NK-92 (cell line): ENCODE results near the gene ZNF385D.

Experiments
- DNase-seq: peaks from one replicate; lab custom pipeline; 2025; ENCODE audit not compliant: unreplicated experiment; lab: John Stamatoyannopoulos, UW

ZNF385D gene

DNA sequence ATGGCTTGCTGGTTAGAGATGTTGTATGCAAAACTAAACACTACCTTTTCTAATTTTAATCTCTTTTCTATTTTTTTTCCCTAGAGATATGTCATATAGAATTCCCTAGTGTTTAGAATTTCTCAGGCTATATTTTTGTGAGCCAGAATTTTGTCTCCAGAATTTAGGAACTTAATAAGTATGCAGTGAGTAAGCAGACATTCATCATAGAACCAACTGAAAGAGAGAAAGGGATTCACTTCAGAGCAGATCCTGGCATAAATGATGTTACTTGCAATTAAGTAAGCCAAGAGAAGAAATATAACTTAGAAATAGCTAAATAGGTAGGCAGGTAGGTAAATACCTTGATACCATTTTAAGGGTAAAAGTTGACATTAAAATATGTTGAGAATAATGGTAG, 288.9 kb downstream of the ZNF385D start:
- no peak for DNase-seq

DNA sequence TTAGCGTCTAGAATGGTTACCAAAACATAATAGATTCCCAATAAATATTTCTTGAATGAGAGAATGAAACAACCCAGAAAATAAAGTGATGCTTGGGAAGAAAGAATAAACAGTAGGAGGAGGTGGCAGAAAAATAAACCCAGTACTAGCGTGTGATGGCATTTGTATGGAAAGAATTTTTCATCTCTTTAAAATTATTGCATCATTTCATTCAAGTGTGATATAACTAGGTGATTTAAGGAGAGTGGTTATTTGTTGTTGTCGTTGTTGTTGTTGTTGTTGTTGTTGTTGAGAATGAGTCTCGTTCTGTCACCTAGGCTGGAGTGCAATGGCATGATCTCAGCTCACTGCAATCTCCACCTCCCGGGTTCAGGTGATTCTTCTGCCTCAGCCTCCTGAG, 293.9 kb downstream of the ZNF385D start:
- DNase-seq, result no peak

- DNase-seq, result no peak
Observed at GRCh38 chr3:21449738-21450137, 301.3 kb downstream of the ZNF385D start.

- no peak for DNase-seq
Observed at GRCh38 chr3:21447476-21448151, 303.4 kb downstream of the ZNF385D start.

DNA sequence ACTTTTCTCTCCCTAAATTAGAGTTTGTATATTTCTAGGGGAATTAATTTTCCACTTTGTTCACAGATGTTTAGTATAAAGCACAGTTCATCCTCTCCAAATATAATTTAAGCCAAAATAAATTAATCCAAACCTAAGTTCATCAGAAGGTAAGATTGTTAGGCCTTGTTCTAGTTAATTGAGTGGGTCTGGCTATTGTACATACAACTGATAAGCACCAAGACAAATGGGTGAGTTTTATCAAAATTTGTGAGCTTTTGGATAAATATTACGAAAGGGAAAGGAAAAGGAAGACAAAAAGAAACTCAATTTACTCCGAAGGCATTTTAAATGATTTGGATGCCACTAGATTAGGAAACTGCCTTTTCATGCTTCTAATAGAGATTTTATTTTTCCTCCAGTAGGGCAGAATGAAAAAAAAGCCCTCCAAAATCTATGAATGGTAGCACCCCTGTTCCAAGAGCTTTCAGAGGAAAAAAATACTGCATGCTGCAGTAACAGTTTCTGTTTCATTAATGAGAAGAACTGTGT, 304.0 kb downstream of the ZNF385D start:
- no peak for DNase-seq

DNA sequence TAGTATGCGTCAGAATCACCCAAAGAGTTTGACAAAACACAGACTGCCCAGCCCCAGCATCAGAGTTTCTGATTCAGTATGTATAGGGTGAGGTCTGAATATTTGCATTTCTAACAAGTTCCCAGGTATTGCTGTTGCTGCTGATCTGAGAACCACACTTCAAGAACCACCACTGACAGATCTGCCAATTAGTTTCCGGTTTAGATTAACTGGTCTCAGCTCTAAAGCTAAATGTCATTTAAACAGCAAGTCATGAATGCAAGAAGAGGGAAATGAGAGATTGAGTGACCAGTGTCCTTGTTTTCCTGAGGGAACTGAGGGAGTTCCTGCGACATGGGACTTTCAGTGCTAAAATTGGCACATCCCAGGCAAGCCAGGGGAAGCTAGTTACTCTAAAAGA, 305.0 kb downstream of the ZNF385D start:
- DNase-seq, result no peak

DNA sequence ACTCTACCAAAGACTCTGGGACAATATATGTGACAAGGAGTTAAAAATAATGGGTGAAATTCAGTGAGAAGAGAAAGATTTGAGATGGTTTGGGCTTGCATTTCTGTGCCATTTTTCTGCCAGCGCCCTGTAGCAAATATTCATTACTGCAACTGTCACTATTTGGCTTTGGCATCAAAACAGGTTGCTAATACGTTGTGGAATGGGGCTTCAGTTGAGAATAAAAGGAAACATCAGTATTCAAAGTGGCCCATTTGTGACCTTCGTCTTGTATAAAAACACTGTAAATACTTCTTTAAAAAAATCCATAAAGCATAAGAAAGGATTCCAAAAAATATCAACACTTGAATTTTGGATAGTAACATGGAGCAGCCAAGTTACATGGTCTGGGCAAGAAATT, 309.2 kb downstream of the ZNF385D start:
- no peak for DNase-seq

GRCh38 chr3:21436835-21437234, 314.2 kb downstream of the ZNF385D start:
- DNase-seq, result no peak

- DNase-seq, result no peak
Observed at GRCh38 chr3:21435871-21436270, 315.1 kb downstream of the ZNF385D start.

GRCh38 chr3:21434310-21434709, 316.7 kb downstream of the ZNF385D start:
- DNase-seq, result no peak

DNA sequence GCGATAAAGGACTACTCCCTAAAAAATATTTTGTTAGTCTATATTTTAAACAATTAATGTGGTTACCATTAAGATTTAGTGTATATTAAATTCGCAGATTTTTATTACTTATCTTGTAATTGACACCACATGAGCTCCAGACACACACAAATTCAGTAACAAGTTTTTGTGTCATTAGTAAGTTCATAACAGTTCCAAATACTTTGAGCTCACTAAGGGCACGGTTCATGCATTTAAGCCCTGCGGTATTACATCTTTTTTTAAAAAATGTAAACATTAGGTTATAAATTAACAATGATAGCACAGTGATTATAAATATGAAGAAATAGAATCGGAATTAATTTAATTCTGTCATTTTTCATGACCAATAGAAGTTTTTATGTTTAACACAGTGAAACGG, 317.3 kb downstream of the ZNF385D start:
- DNase-seq, result no peak

- DNase-seq, result no peak
Observed at GRCh38 chr3:21426920-21427319, 324.1 kb downstream of the ZNF385D start.

GRCh38 chr3:21425715-21426114, 325.3 kb downstream of the ZNF385D start:
- DNase-seq, result no peak

- no peak for DNase-seq
Observed at GRCh38 chr3:21421096-21421495, 329.9 kb downstream of the ZNF385D start.

DNA sequence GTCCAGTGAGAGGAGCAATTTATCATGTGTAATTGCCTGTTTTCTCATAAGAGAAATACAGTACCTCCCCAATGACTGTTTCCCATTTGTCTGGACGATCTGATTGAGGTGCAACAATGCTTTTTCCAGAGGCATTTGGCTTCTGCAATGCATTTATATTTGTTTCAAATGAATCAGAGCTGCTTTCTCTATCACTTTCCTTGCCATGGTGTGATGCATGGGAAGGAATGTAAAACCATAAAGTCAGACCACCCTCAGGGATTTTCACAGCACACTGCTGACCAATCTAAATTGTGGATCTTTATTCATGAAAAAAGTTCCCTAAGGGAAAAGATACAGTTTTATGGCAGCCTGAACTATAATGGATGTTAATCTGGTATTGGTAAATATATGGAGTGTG, 333.0 kb downstream of the ZNF385D start:
- no peak for DNase-seq

GRCh38 chr3:21414506-21414905, 336.5 kb downstream of the ZNF385D start:
- DNase-seq, result no peak

DNA sequence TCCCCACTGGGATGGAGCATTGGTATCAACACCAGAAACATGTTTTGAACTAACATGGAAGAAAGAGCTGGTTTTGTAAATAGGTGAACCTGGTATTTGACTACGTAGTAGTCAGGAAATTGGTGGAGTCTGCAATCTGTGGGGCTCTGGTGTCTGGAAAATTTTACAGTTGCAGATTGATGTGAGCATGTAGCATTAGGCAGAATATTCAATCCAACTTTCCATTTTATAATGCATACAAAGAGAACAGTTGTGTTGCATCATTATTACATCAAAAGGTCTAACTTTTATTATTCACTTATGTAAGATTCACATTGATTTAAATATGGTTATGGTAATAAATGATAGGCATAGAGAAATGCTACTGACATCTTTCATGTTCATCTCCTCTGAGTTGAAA, 340.0 kb downstream of the ZNF385D start:
- no peak for DNase-seq

DNA sequence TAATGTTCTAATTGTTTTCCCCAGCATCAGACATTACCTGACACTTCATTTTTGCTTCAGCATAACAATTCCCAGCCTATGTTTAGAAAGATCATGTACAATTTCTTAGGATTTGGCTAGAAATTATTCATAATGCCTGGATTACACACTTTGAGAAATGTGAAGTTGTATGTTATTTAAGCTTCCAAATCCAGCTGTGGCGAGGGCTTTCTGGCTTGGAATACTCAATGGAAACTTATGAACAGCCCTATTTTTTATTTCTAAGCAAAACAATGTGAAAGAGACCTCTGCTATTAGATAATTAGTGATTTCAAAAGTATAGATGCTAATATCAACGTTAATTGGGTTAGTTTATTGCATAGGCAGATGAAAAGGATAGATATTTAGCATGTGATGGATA, 341.6 kb downstream of the ZNF385D start:
- no peak for DNase-seq

- no peak for DNase-seq
Observed at GRCh38 chr3:21407743-21408142, 343.3 kb downstream of the ZNF385D start.

GRCh38 chr3:21405671-21406667, 345.0 kb downstream of the ZNF385D start:
- no peak for DNase-seq

DNA sequence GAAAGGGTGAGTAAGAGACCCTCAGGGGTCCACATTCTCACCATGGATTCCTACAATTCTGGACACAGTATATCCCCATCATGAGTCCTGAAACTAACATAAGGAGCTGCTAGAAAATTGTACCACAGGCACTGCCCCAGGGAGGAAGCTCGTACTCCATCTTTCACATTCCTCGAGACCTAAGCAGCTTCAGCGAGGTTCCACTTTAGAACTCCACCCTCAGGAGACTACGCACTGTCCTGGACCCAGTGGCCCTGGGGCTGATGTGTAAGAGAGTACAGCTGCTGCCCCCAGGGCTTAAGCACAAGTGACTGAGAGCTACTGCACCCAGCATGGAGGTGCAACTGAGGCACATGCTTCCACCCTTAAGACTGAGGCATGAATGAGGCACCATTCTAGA, 352.5 kb downstream of the ZNF385D start:
- no peak for DNase-seq

DNA sequence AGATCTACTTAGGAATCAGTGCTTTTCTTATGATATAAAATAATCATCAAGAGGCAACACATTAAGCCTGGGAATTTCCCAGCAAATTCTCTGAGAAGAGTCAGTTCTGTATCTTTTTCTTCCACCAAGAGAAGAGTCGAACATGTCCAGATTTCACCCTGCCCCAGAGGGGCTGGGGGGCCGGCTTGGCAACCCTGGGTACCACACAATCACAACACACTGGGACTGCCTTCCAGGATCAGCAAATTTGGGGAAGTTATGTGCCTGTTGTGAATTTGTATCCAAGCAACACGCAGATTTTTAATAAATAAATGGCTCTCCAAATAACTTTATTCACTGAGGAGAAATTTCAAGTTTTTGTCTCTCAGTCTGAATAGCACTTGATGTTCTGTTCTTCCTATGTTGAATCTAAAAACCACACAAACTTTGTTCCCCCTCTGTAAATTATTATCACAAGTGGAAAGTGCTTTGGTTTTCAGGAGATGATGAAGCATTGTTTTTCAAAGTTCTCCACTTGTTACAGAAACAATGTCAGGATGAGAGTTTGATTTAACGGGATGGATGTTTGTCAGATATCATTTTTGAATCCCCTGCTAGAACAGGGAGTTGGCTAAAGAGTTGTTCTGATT, 357.2 kb downstream of the ZNF385D start:
- no peak for DNase-seq
